IPS-NIHi11 (cell line): ENCODE measurements around the gene TEX19.
"Not testable (repeated sequence)": the region's sequence is repeated elsewhere in the genome, so short reads cannot be mapped to it uniquely, and the experiment has no call there.

Source experiments
- DNase-seq: peaks from one replicate; pipeline ENCODE4 v3.0.0; 2012; ENCODE audit warnings: mixed read lengths, low spot score

Gene TEX19

GRCh38 chr17:82338858-82339633 lies 20.0 kb upstream of the TEX19 start:
- peak; percentile 72 for DNase-seq

- no peak for DNase-seq
These were observed 19.1 kb upstream of the TEX19 start for GRCh38 chr17:82339634-82340580.

GRCh38 chr17:82342361-82343079 lies 16.5 kb upstream of the TEX19 start:
- DNase-seq: no peak

- DNase-seq: no peak
These were observed 15.5 kb upstream of the TEX19 start for GRCh38 chr17:82343560-82343959.

GRCh38 chr17:82344175-82344907 lies 14.7 kb upstream of the TEX19 start:
- DNase-seq: no peak

GRCh38 chr17:82345151-82345976 lies 13.7 kb upstream of the TEX19 start:
- DNase-seq: no peak

- DNase-seq: no peak
These were observed 12.4 kb upstream of the TEX19 start for GRCh38 chr17:82346342-82347300.

- DNase-seq: not testable (repeated sequence)
These were observed 11.1 kb upstream of the TEX19 start for GRCh38 chr17:82347994-82348393.

- no peak for DNase-seq
These were observed 10.6 kb upstream of the TEX19 start for GRCh38 chr17:82348434-82348833.

- no peak for DNase-seq
These were observed 10.2 kb upstream of the TEX19 start for GRCh38 chr17:82348866-82349265.

GRCh38 chr17:82349287-82349701 lies 9.8 kb upstream of the TEX19 start:
- no peak for DNase-seq

- no peak for DNase-seq
These were observed 8.6 kb upstream of the TEX19 start for GRCh38 chr17:82350182-82351030.

GRCh38 chr17:82351254-82351712 lies 7.8 kb upstream of the TEX19 start:
- no peak for DNase-seq

- peak; percentile 93 for DNase-seq
These were observed 7.1 kb upstream of the TEX19 start for GRCh38 chr17:82351713-82352488.

- no peak for DNase-seq
These were observed 5.6 kb upstream of the TEX19 start for GRCh38 chr17:82353484-82353883.

- no peak for DNase-seq
These were observed 4.2 kb upstream of the TEX19 start for GRCh38 chr17:82354804-82355308.

- DNase-seq: no peak
These were observed 3.1 kb upstream of the TEX19 start for GRCh38 chr17:82355770-82356427.
